ENCODE results near the gene KCNAB1.

The KCNAB1 gene

DNA sequence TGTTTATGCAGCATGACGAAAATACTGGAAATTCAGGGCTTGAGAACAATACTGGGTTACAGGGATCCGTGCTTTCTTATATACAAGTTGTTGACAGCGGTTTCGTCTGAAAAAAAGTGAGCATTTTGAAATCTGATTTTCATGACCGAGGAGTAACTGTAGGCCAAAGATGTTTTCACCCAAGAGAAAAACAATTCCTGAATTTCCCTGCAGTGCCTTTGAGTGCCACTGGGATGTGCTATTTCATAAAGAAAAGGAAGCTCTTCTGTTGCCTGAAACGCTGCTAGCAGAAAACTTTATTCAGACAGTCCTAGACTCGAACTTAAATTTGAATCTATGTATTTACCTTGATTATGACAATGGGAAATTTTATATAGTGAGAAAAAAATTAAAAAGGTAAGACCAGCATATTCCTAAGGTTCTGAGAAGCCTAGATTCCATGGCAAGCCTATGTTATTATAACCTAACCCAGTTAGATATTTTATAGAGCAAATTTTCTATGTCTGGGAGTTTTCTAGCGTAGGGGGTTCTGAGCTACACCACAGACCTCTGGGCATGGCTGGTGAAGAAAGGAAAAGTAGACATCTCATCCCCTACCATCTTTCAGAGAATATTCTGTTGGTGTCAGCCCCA, 30.2 kb downstream of the KCNAB1 start:
- WGBS (ENCODE audit: insufficient coverage, insufficient read length): no CpG with 5 or more reads among the region's 8 CpGs
- Histone ChIP-seq H3K4me3 (ENCODE audit: low read length) (no peak overlapping the region), H3K4me1 (ENCODE audit: control insufficient read depth, insufficient read depth, low read length) (peaks cover 2% of the 10 kb centered on the region; the same call in 1 of the 2 replicates), H3K36me3 (ENCODE audit: control insufficient read depth, insufficient read depth, low read length) (no peaks in the 10 kb centered on the region; the same call in 1 of the 2 replicates), H3K9me3 (ENCODE audit: control insufficient read depth, insufficient read depth, low read length) (no peaks in the 10 kb centered on the region), H3K27me3 (ENCODE audit: control insufficient read depth, insufficient read depth, low read length) (no peaks in the 10 kb centered on the region), H3K27ac (ENCODE audit: low read length) (no peak overlapping the region)
- DNase-seq (ENCODE audit: low read depth, low spot score): no peak

DNA sequence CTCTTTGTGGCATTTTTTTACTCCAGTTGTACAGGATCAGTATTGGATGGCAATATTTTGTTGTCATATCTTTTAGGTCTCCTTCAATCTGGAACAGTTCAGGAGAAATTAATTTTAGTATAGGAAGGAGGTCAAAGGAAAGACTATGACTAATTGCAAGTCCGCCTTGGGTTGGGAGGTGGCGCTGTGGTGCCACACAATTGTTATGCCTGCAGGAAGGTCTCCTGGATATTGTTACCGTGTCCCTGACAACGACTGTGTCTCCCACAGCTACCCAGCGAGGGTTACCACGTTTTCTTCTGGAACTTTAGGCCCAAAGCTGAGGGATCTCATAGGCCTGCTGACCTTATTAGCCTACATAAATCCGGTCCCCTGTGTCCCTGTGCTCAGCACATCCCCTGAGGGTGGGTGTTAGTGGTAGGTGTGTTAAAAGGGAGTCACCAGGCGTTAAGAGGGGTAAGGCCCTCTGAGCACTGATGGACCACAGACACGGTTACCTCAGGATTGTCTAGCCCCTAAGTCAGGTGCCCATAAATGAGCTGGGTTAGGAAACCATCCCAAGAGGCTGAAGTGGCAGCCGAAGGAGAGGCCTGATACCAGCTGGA, 31.5 kb downstream of the KCNAB1 start:
- H3K9me3 ChIP-seq (ENCODE audit: control insufficient read depth, insufficient read depth, low read length): no peaks in the 10 kb centered on the region
- no peaks in the 10 kb centered on the region; the same call in 1 of the 2 replicates for H3K36me3 ChIP-seq (ENCODE audit: control insufficient read depth, insufficient read depth, low read length)
- peak; percentile 55 for DNase-seq (ENCODE audit: low read depth, low spot score)
- H3K27ac ChIP-seq (ENCODE audit: low read length): no peak overlapping the region
- WGBS (ENCODE audit: insufficient coverage, insufficient read length): no CpG with 5 or more reads among the region's 10 CpGs
- no peaks in the 10 kb centered on the region for H3K27me3 ChIP-seq (ENCODE audit: control insufficient read depth, insufficient read depth, low read length)
- peaks cover 2% of the 10 kb centered on the region; the same call in 1 of the 2 replicates for H3K4me1 ChIP-seq (ENCODE audit: control insufficient read depth, insufficient read depth, low read length)
- H3K4me3 ChIP-seq (ENCODE audit: low read length): no peak overlapping the region

DNA sequence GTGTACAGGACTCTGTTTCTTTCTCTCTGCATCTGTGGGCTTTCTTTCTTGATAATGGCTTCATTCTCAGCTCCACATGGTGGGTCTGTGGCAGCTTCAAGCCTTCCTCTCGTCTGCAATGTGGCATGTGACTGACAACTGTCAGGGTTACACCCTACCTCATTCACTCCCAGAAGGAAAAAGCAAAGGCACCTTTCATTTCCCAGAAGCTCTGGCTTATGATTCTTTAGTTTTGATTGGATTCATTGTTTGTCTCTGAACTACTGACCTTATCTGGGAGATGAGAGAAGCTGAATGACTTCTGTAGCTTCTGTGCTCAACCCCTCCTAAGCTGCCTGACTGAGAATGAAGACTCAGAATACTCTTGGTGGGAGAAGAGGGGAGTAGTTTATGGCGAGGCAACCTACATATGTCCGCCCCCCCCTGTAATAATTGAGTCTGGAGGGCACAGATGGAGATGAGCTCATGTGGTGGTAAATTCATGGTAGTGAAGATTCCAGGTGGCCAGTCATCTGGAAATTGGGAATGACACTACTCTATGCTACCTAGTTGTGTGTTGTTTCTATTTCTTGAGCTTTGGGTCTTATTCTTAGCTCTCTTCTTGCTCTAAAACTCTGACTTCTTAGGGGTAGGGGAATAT, 38.4 kb downstream of the KCNAB1 start:
- Histone ChIP-seq H3K9me3 (ENCODE audit: control insufficient read depth, insufficient read depth, low read length) (no peaks in the 10 kb centered on the region), H3K27ac (ENCODE audit: low read length) (no peak overlapping the region), H3K36me3 (ENCODE audit: control insufficient read depth, insufficient read depth, low read length) (no peaks in the 10 kb centered on the region), H3K4me3 (ENCODE audit: low read length) (no peak overlapping the region), H3K27me3 (ENCODE audit: control insufficient read depth, insufficient read depth, low read length) (no peaks in the 10 kb centered on the region), H3K4me1 (ENCODE audit: control insufficient read depth, insufficient read depth, low read length) (no peaks in the 10 kb centered on the region)
- no peak for DNase-seq (ENCODE audit: low read depth, low spot score)
- WGBS (ENCODE audit: insufficient coverage, insufficient read length): no CpG with 5 or more reads among the region's 3 CpGs

DNA sequence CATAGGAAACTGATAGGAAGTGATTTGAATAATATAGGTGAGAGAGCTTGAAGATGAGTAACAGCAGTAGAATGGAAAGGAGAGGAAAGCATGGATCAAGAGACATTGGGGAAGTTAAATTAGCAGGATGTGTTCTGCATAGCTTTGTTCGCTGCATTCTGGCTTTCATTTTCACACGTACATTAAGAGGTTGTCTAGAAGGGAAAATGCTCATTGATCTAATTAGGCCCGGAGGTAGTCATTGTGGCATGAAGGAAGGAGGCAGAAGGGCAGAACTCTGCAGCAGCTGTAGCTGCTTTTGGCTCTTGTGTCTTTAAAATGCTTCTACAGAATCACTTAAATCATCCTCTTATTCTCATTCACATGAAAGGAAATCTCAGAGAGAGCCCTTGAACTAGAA, 40.3 kb downstream of the KCNAB1 start:
- H3K4me3 ChIP-seq (ENCODE audit: low read length): no peak overlapping the region
- H3K9me3 ChIP-seq (ENCODE audit: control insufficient read depth, insufficient read depth, low read length): no peaks in the 10 kb centered on the region
- H3K36me3 ChIP-seq (ENCODE audit: control insufficient read depth, insufficient read depth, low read length): no peaks in the 10 kb centered on the region
- no peak for DNase-seq (ENCODE audit: low read depth, low spot score)
- WGBS (ENCODE audit: insufficient coverage, insufficient read length): no CpG with 5 or more reads among the region's 3 CpGs
- H3K27ac ChIP-seq (ENCODE audit: low read length): no peak overlapping the region
- no peaks in the 10 kb centered on the region for H3K27me3 ChIP-seq (ENCODE audit: control insufficient read depth, insufficient read depth, low read length)
- no peaks in the 10 kb centered on the region for H3K4me1 ChIP-seq (ENCODE audit: control insufficient read depth, insufficient read depth, low read length)

DNA sequence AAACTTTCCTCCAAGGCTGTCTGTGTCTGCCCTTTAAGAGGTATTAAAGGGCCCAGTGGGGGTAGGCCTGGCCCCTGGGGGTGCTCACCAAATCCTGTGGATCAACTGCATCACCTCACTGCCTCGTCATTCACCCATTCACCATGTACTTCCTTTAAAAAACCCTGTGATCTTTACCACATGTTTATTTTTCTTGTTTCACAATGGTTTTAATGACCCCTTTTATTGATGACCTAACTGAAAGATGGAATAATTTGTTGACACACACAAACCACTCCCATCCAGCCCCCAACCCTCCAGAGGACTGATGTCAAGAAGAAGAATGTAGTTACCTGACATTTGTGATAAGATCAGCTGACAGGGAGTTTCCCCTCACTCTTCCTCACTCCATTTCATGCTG, 40.8 kb downstream of the KCNAB1 start:
- WGBS (ENCODE audit: insufficient coverage, insufficient read length): no CpG with 5 or more reads among the region's 1 CpG

DNA sequence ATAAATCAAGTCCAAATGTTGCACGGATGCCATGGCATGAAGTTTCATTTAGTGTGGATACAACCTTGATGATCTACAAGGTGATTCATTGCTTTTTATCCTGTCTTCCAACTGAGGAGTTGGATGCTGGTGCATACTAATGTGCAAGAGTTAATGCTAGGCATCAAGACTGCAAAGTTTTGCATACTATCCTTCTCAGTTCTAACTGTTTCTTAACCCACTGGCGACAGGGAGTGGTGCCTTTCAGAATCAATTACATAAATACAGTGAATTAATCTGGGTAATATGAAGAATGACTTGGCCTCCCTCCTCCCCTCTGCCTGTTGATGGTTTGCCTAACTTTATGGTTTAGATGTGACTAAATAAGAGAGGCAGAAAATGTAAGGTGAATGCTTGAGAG, 43.5 kb downstream of the KCNAB1 start:
- Histone ChIP-seq H3K36me3 (ENCODE audit: control insufficient read depth, insufficient read depth, low read length) (no peaks in the 10 kb centered on the region), H3K9me3 (ENCODE audit: control insufficient read depth, insufficient read depth, low read length) (no peaks in the 10 kb centered on the region), H3K27ac (ENCODE audit: low read length) (no peak overlapping the region), H3K4me1 (ENCODE audit: control insufficient read depth, insufficient read depth, low read length) (no peaks in the 10 kb centered on the region), H3K27me3 (ENCODE audit: control insufficient read depth, insufficient read depth, low read length) (no peaks in the 10 kb centered on the region), H3K4me3 (ENCODE audit: low read length) (no peak overlapping the region)
- no CpG with 5 or more reads among the region's 2 CpGs for WGBS (ENCODE audit: insufficient coverage, insufficient read length)
- DNase-seq (ENCODE audit: low read depth, low spot score): no peak

More for the DNA sequence above, 40.8 kb downstream of the KCNAB1 start:
- Histone ChIP-seq H3K4me1 (ENCODE audit: control insufficient read depth, insufficient read depth, low read length) (no peaks in the 10 kb centered on the region), H3K4me3 (ENCODE audit: low read length) (no peak overlapping the region), H3K36me3 (ENCODE audit: control insufficient read depth, insufficient read depth, low read length) (no peaks in the 10 kb centered on the region), H3K9me3 (ENCODE audit: control insufficient read depth, insufficient read depth, low read length) (no peaks in the 10 kb centered on the region), H3K27me3 (ENCODE audit: control insufficient read depth, insufficient read depth, low read length) (no peaks in the 10 kb centered on the region), H3K27ac (ENCODE audit: low read length) (no peak overlapping the region)
- DNase-seq (ENCODE audit: low read depth, low spot score): no peak

DNA sequence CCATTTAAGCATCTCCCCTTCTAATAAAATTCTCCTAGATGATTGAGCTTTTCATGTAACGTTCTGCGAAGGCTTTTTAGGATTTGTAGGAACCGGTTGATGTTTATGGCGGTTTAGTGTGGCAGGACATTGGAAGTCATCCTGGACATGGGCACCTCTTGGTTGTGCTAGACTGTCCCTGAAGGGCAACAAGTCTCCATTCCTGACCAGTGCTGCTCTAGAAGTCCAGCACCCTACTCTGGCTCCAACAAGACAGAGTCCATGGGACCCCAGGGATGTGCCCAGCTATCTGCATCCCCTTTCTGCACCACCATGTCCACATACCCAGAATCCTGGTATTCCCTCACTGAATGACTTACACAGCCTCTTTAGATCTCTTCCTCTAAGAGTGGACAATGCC, 46.4 kb downstream of the KCNAB1 start:
- WGBS (ENCODE audit: insufficient coverage, insufficient read length): no CpG with 5 or more reads among the region's 4 CpGs
- DNase-seq (ENCODE audit: low read depth, low spot score): no peak
- Histone ChIP-seq H3K36me3 (ENCODE audit: control insufficient read depth, insufficient read depth, low read length) (no peaks in the 10 kb centered on the region), H3K27me3 (ENCODE audit: control insufficient read depth, insufficient read depth, low read length) (no peaks in the 10 kb centered on the region), H3K4me3 (ENCODE audit: low read length) (no peak overlapping the region), H3K4me1 (ENCODE audit: control insufficient read depth, insufficient read depth, low read length) (no peaks in the 10 kb centered on the region), H3K9me3 (ENCODE audit: control insufficient read depth, insufficient read depth, low read length) (no peaks in the 10 kb centered on the region), H3K27ac (ENCODE audit: low read length) (no peak overlapping the region)

DNA sequence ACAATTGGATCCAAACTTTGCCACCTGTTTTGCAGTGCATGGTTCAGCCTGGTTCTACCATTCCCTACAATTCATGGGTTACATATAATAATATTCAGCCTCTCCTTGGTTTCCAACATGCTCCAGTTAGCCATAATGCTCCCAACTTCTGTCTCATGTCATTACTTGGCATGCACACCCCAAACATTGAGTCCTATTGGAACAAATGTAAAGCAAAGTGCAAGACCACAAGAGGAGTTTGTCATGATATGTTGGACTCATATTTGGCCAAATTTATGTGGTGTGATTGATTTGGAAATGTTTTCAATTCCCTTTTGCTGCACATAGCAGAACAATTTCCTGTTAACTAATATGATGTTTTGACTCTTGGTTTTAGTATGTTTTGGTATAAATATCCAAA, 50.2 kb downstream of the KCNAB1 start:
- DNase-seq (ENCODE audit: low read depth, low spot score): no peak
- Histone ChIP-seq H3K4me1 (ENCODE audit: control insufficient read depth, insufficient read depth, low read length) (no peaks in the 10 kb centered on the region), H3K36me3 (ENCODE audit: control insufficient read depth, insufficient read depth, low read length) (no peaks in the 10 kb centered on the region), H3K4me3 (ENCODE audit: low read length) (no peak overlapping the region), H3K27me3 (ENCODE audit: control insufficient read depth, insufficient read depth, low read length) (no peaks in the 10 kb centered on the region), H3K9me3 (ENCODE audit: control insufficient read depth, insufficient read depth, low read length) (no peaks in the 10 kb centered on the region), H3K27ac (ENCODE audit: low read length) (no peak overlapping the region)

DNA sequence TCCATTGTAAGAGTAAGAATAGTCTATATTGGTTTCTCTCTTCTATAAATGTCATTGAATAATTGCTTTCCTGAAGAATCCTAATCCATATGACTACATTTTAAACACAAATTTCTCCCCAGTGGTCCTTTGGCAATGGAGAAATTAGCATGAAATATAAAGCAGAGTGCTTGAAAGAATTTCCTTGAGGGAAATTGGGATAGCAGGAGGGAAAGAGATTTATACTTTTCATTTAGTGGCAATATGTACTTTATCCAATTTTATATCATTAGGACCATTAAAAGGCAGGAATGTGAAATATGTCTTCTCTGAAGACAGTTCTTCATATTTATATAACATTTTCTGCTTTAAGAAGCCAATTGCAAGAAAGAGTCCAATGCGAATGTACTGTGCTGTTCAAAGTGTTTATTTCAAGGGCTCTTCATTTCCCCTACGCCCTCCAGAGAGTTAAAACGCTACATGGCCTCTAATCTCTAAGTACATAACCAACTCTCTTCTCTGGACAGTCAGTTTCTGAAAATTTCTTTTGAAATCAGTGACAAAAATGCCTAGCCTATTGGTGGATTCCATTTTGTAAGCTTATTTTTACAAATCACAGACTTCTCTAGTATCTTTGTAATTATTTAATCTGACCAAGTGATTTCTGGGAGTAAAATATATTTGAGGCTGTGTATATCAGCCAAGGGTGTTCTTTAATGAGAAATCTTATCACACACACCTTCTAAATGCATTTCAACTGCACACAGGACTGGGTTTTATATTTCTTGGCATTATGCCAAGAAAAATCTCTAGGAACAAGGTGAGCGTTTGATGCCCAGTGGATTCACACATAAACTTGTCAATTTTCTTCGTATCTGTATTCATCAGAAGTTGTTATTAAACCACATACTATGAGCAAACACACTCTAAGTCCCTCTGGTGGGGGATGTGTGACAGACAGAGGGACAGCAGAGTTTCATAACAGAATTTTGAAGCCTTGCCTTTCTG, 51.2 kb downstream of the KCNAB1 start:
- Histone ChIP-seq H3K4me1 (ENCODE audit: control insufficient read depth, insufficient read depth, low read length) (no peaks in the 10 kb centered on the region), H3K4me3 (ENCODE audit: low read length) (no peak overlapping the region), H3K27ac (ENCODE audit: low read length) (no peak overlapping the region), H3K27me3 (ENCODE audit: control insufficient read depth, insufficient read depth, low read length) (no peaks in the 10 kb centered on the region), H3K9me3 (ENCODE audit: control insufficient read depth, insufficient read depth, low read length) (no peaks in the 10 kb centered on the region), H3K36me3 (ENCODE audit: control insufficient read depth, insufficient read depth, low read length) (no peaks in the 10 kb centered on the region)
- WGBS (ENCODE audit: insufficient coverage, insufficient read length): no CpG with 5 or more reads among the region's 5 CpGs
- DNase-seq (ENCODE audit: low read depth, low spot score): no peak

DNA sequence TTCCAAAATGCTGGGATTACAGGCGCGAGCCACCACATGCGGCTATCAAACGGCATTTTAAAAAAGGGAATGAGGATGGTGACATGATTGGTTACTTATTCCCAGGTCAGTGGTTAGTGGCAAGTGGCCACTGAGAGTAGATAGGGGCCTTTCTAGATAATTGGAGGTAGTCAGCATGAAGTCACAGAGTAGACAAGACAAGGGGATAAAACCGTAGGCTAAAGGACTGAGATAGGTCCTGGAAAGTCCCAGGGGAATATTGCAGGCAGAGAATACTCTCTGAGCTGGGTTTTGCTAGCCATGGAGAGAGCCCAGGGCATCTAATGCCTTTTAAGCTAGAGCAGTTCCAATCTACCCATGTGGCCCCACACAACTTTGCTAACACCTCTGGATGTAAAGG, 52.2 kb downstream of the KCNAB1 start:
- no peaks in the 10 kb centered on the region for H3K36me3 ChIP-seq (ENCODE audit: control insufficient read depth, insufficient read depth, low read length)
- no CpG with 5 or more reads among the region's 5 CpGs for WGBS (ENCODE audit: insufficient coverage, insufficient read length)
- H3K27me3 ChIP-seq (ENCODE audit: control insufficient read depth, insufficient read depth, low read length): no peaks in the 10 kb centered on the region
- H3K27ac ChIP-seq (ENCODE audit: low read length): no peak overlapping the region
- H3K4me3 ChIP-seq (ENCODE audit: low read length): no peak overlapping the region
- DNase-seq (ENCODE audit: low read depth, low spot score): no peak
- H3K9me3 ChIP-seq (ENCODE audit: control insufficient read depth, insufficient read depth, low read length): no peaks in the 10 kb centered on the region
- H3K4me1 ChIP-seq (ENCODE audit: control insufficient read depth, insufficient read depth, low read length): no peaks in the 10 kb centered on the region
